Measurements from ENCODE around the gene THRB.
"Not testable (repeated sequence)": the region's sequence is repeated elsewhere in the genome, so short reads cannot be mapped to it uniquely, and the experiment has no call there.

THRB gene

DNA sequence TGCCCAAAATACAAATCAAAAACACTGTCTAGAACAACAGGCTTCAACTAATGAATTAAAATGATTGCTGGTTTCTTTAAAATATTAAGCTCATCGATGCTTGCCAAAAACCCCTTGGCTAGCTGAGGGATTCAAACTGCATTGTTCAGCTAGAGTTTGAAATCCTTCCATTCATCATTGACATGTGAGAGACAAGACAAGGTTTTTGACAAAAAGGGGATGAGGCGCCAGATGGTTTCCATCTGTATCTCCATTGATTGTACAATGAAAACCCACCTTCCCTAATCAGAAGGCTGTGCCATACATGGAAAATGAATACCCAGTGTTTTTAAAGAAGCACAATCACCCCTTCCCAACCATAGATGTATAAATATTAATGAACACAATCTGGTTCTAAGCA lies 67.8 kb downstream of the THRB start:
- DNase-seq (ENCODE audit: low read depth) = no peak
- TF ChIP-seq, protein P1, sequence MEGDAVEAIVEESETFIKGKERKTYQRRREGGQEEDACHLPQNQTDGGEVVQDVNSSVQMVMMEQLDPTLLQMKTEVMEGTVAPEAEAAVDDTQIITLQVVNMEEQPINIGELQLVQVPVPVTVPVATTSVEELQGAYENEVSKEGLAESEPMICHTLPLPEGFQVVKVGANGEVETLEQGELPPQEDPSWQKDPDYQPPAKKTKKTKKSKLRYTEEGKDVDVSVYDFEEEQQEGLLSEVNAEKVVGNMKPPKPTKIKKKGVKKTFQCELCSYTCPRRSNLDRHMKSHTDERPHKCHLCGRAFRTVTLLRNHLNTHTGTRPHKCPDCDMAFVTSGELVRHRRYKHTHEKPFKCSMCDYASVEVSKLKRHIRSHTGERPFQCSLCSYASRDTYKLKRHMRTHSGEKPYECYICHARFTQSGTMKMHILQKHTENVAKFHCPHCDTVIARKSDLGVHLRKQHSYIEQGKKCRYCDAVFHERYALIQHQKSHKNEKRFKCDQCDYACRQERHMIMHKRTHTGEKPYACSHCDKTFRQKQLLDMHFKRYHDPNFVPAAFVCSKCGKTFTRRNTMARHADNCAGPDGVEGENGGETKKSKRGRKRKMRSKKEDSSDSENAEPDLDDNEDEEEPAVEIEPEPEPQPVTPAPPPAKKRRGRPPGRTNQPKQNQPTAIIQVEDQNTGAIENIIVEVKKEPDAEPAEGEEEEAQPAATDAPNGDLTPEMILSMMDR (conservative IDR thresholded peaks at IDR 0.05; ENCODE audit: low read depth, low read length) = no peak
- H3K4me3 ChIP-seq (ENCODE audit: low read depth, low read length) = no peak overlapping the region

DNA sequence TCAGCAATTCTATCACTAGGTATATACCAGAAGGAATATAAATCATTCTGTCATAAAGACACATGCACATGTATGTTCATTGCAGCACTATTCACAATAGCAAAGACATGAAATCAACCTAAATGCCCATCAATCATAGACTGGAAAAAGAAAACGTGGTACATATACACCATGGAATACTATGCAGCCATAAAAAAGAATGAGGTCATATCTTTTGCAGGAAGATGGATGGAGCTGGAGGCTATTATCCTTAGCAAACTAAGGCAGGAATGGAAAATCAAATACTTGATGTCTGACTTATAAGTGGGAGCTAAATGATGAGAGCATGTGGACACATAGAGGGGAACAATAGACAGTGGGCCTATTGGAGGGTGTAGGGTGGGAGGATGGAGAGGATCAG lies 73.8 kb downstream of the THRB start:
- H3K4me3 ChIP-seq (ENCODE audit: low read depth, low read length); DNase-seq (ENCODE audit: low read depth): not testable (repeated sequence)

DNA sequence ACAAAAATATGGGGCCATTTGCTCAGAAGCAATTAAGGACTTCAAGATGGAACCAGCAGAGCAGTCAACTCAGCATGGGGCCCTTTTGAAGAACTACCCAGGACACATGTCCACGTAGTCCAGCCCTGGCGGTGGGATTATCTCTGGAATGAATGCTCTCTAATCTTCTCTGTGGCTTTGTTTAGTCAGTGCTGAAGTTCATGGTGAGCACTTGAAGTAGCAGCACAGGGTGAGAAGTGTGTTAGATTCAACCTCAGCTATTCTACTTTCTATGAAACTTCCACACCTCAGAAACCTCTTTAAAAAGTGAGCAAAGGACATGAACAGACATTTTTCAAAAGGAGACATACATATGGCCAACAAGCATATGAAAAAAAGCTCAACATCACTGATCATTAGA lies 74.4 kb downstream of the THRB start:
- TF ChIP-seq, protein P1 (conservative IDR thresholded peaks at IDR 0.05; ENCODE audit: low read depth, low read length) = no peak
- H3K4me3 ChIP-seq (ENCODE audit: low read depth, low read length) = no peak overlapping the region
- no peak for DNase-seq (ENCODE audit: low read depth)

DNA sequence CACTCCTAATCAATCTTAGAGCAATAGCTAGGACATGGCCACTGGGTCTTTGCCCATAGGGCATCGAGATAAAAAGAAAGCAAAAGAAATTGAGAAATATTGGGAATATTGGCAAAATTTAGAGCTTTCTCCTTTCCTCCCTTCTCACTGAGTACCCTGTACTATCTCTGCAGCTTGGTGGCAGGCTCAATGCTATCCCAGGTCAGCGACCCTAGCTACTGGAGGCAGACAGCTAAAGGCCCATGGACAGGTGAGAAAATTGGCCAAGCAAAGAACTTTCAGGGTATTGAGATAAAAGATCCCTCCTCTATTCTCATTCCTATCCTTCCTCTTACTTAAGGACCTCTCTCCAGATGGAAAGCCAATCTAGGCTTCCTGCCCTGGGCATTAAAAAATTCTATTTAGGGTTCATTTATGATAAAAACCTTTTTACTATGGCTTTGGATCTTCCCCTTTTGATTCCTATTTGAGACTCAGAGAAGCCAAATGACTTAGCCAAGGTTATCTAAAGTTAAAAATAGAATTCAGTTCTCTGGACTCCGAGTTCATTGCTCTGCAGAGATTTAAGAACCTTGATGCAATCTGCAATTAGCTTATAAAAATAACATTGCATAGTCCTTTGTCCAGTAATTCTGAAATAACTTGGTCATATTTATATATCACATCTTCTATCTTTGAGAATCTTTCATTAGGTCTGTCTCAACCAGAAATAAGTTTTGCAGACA lies 75.4 kb downstream of the THRB start:
- DNase-seq (ENCODE audit: low read depth) = no peak
- H3K4me3 ChIP-seq (ENCODE audit: low read depth, low read length) = no peak overlapping the region
- TF ChIP-seq, protein P1 (conservative IDR thresholded peaks at IDR 0.05; ENCODE audit: low read depth, low read length) = no peak

DNA sequence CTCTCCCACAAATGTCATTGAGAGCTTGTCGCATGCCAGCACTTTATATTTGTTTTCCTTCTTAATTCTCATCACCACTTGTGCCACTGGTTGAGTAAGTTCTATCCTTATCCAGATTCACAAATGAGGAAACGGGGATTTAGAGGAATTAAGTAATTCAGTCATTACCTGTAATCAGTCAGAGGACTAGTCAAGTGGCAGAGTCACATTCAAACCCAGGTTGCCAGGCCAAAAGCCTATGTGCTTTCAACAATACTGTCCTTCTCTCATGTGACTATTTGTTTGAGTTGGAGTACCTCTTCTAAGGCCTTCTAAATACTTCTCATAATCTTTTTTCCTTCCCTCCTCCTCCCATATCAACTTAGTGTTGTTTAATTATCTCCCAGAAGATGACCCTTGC lies 76.9 kb downstream of the THRB start:
- no peak overlapping the region for H3K4me3 ChIP-seq (ENCODE audit: low read depth, low read length)
- no peak for DNase-seq (ENCODE audit: low read depth)
- TF ChIP-seq, protein P1 (conservative IDR thresholded peaks at IDR 0.05; ENCODE audit: low read depth, low read length) = no peak

DNA sequence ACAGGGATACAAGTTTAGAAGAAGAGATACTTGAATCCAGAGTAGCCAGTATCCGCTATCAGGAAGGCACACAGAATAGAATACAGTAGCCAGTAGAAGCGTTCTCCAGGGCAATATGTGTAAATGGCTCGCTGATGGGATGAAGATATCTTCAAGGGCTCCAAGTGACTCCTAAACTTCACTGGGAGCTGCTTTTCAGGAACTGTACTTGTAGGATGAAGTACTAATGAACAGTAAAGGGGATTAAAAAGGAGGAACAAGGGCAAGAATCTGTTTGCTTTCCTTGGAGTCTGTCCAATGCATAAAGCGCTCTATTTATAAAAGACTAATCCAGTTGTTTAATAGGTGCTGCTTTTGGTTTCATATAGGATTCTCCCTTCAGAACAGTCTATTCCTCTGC lies 78.4 kb downstream of the THRB start:
- DNase-seq (ENCODE audit: low read depth) = peak; percentile 34
- H3K4me3 ChIP-seq (ENCODE audit: low read depth, low read length) = no peak overlapping the region
- TF ChIP-seq, protein P1 (conservative IDR thresholded peaks at IDR 0.05; ENCODE audit: low read depth, low read length) = no peak

DNA sequence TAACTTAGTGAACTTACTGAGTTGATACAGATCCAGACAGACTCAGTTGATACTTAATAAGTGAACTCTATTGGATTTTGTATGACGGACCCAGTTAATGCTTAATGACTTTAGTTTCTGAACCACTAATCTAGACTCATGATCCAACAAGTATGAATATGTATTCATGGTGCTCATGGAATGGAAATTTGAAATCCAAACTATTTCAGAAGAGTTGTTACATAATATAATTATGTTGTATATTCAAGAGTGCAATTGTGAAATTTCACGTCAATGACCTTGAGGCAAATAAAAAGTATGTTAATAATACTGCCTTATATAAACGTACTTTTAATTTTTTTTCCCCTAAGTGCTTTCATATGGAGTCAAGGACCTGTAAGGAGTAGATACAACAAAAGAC lies 78.8 kb downstream of the THRB start:
- TF ChIP-seq, protein P1 (conservative IDR thresholded peaks at IDR 0.05; ENCODE audit: low read depth, low read length) = no peak
- DNase-seq (ENCODE audit: low read depth) = no peak

DNA sequence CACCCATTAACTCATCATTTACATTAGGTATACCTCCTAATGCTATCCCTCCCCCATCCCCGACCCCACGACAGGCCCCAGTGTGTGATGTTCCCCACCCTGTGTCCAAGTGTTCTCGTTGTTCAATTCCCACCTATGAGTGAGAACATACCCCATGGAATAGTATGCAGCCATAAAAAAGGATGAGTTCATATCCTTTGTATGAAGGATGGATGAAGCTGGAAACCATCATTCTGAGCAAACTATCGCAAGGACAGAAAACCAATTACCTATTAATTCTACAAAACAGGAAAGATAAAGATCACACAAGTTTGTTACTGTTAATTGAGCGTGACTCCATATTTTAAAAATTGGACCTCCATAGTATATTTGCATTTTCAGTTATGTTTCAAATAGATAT lies 81.0 kb downstream of the THRB start:
- not testable (repeated sequence) for DNase-seq (ENCODE audit: low read depth); H3K4me3 ChIP-seq (ENCODE audit: low read depth, low read length)

More for the DNA sequence above, 78.8 kb downstream of the THRB start:
- H3K4me3 ChIP-seq (ENCODE audit: low read depth, low read length) = no peak overlapping the region
